ENCODE results near the gene BTF3L4.
"Not testable (repeated sequence)": the region's sequence is repeated elsewhere in the genome, so short reads cannot be mapped to it uniquely, and the experiment has no call there.

Gene BTF3L4

GRCh38 chr1:52056163-52056936 is at the start of gene BTF3L4:
TSS of gene BTF3L4 (plus strand) at chr1:52056295. CDS start at chr1:52059848, 3,553 bp downstream.
- DNase-seq (ENCODE audit: low read depth, low spot score): no peak
- H3K36me3 ChIP-seq (ENCODE audit: control insufficient read depth, insufficient read depth, low read length): peaks cover 10% of the 10 kb centered on the region; the same call in 1 of the 2 replicates
- peak within 1 kb of the TSS; percentile 92 for H3K4me3 ChIP-seq (ENCODE audit: low read length)
- no peaks in the 10 kb centered on the region for H3K4me1 ChIP-seq (ENCODE audit: control insufficient read depth, insufficient read depth, low read length)
- WGBS (ENCODE audit: insufficient coverage, insufficient read length): no CpG with 5 or more reads among the region's 54 CpGs
- H3K27ac ChIP-seq (ENCODE audit: low read length): peak within 1 kb of the TSS; percentile 32
- H3K27me3 ChIP-seq (ENCODE audit: control insufficient read depth, insufficient read depth, low read length): no peaks in the 10 kb centered on the region
- H3K9me3 ChIP-seq (ENCODE audit: control insufficient read depth, insufficient read depth, low read length): no peaks in the 10 kb centered on the region

- no peak overlapping the region for H3K27ac ChIP-seq (ENCODE audit: low read length)
- H3K9me3 ChIP-seq (ENCODE audit: control insufficient read depth, insufficient read depth, low read length): no peaks in the 10 kb centered on the region
- peaks cover 4% of the 10 kb centered on the region; the same call in 1 of the 2 replicates for H3K4me1 ChIP-seq (ENCODE audit: control insufficient read depth, insufficient read depth, low read length)
- no peaks in the 10 kb centered on the region for H3K27me3 ChIP-seq (ENCODE audit: control insufficient read depth, insufficient read depth, low read length)
- no peak for DNase-seq (ENCODE audit: low read depth, low spot score)
- H3K4me3 ChIP-seq (ENCODE audit: low read length): no peak overlapping the region
- WGBS (ENCODE audit: insufficient coverage, insufficient read length): no CpG with 5 or more reads among the region's 5 CpGs
- no peaks in the 10 kb centered on the region for H3K36me3 ChIP-seq (ENCODE audit: control insufficient read depth, insufficient read depth, low read length)
These were observed 48.7 kb upstream of the BTF3L4 start for GRCh38 chr1:52007215-52008002.

- no CpG with 5 or more reads among the region's 7 CpGs for WGBS (ENCODE audit: insufficient coverage, insufficient read length)
- Histone ChIP-seq H3K27me3 (ENCODE audit: control insufficient read depth, insufficient read depth, low read length) (no peaks in the 10 kb centered on the region), H3K36me3 (ENCODE audit: control insufficient read depth, insufficient read depth, low read length) (no peaks in the 10 kb centered on the region), H3K27ac (ENCODE audit: low read length) (no peak overlapping the region), H3K9me3 (ENCODE audit: control insufficient read depth, insufficient read depth, low read length) (no peaks in the 10 kb centered on the region), H3K4me1 (ENCODE audit: control insufficient read depth, insufficient read depth, low read length) (peaks cover 4% of the 10 kb centered on the region; the same call in 1 of the 2 replicates), H3K4me3 (ENCODE audit: low read length) (no peak overlapping the region)
- DNase-seq (ENCODE audit: low read depth, low spot score): no peak
These were observed 47.9 kb upstream of the BTF3L4 start for GRCh38 chr1:52008071-52008809.

GRCh38 chr1:52022133-52022532 is 34.0 kb upstream of the BTF3L4 start:
- WGBS (ENCODE audit: insufficient coverage, insufficient read length): no CpG with 5 or more reads among the region's 2 CpGs
- DNase-seq (ENCODE audit: low read depth, low spot score): no peak
- H3K4me3 ChIP-seq (ENCODE audit: low read length): no peak overlapping the region
- no peak overlapping the region for H3K27ac ChIP-seq (ENCODE audit: low read length)
- no peaks in the 10 kb centered on the region for H3K4me1 ChIP-seq (ENCODE audit: control insufficient read depth, insufficient read depth, low read length)
- H3K9me3 ChIP-seq (ENCODE audit: control insufficient read depth, insufficient read depth, low read length): no peaks in the 10 kb centered on the region
- peaks cover 13% of the 10 kb centered on the region; the same call in 1 of the 2 replicates for H3K36me3 ChIP-seq (ENCODE audit: control insufficient read depth, insufficient read depth, low read length)
- no peaks in the 10 kb centered on the region for H3K27me3 ChIP-seq (ENCODE audit: control insufficient read depth, insufficient read depth, low read length)

- Histone ChIP-seq H3K4me3 (ENCODE audit: low read length) (no peak overlapping the region), H3K27me3 (ENCODE audit: control insufficient read depth, insufficient read depth, low read length) (no peaks in the 10 kb centered on the region), H3K27ac (ENCODE audit: low read length) (no peak overlapping the region), H3K4me1 (ENCODE audit: control insufficient read depth, insufficient read depth, low read length) (no peaks in the 10 kb centered on the region), H3K9me3 (ENCODE audit: control insufficient read depth, insufficient read depth, low read length) (no peaks in the 10 kb centered on the region), H3K36me3 (ENCODE audit: control insufficient read depth, insufficient read depth, low read length) (peaks cover 9% of the 10 kb centered on the region; the same call in 1 of the 2 replicates)
- WGBS (ENCODE audit: insufficient coverage, insufficient read length): no CpG with 5 or more reads among the region's 2 CpGs
- DNase-seq (ENCODE audit: low read depth, low spot score): no peak
These were observed 29.8 kb upstream of the BTF3L4 start for GRCh38 chr1:52026278-52026677.

- Histone ChIP-seq H3K27me3 (ENCODE audit: control insufficient read depth, insufficient read depth, low read length) (no peaks in the 10 kb centered on the region), H3K27ac (ENCODE audit: low read length) (no peak overlapping the region), H3K4me1 (ENCODE audit: control insufficient read depth, insufficient read depth, low read length) (no peaks in the 10 kb centered on the region; the same call in 1 of the 2 replicates), H3K36me3 (ENCODE audit: control insufficient read depth, insufficient read depth, low read length) (peaks cover 6% of the 10 kb centered on the region; the same call in 1 of the 2 replicates), H3K4me3 (ENCODE audit: low read length) (no peak overlapping the region), H3K9me3 (ENCODE audit: control insufficient read depth, insufficient read depth, low read length) (no peaks in the 10 kb centered on the region)
- no peak for DNase-seq (ENCODE audit: low read depth, low spot score)
- WGBS (ENCODE audit: insufficient coverage, insufficient read length): 100% methylated on average over 1 of the region's 1 CpG
These were observed 27.8 kb upstream of the BTF3L4 start for GRCh38 chr1:52028328-52028727.

- WGBS (ENCODE audit: insufficient coverage, insufficient read length): no CpG with 5 or more reads among the region's 5 CpGs
- not testable (repeated sequence) for H3K27ac ChIP-seq (ENCODE audit: low read length); H3K36me3 ChIP-seq (ENCODE audit: control insufficient read depth, insufficient read depth, low read length); DNase-seq (ENCODE audit: low read depth, low spot score); H3K27me3 ChIP-seq (ENCODE audit: control insufficient read depth, insufficient read depth, low read length); H3K4me3 ChIP-seq (ENCODE audit: low read length); H3K9me3 ChIP-seq (ENCODE audit: control insufficient read depth, insufficient read depth, low read length); H3K4me1 ChIP-seq (ENCODE audit: control insufficient read depth, insufficient read depth, low read length)
These were observed 27.3 kb upstream of the BTF3L4 start for GRCh38 chr1:52028839-52029238.

- Histone ChIP-seq H3K27ac (ENCODE audit: low read length) (no peak overlapping the region), H3K4me1 (ENCODE audit: control insufficient read depth, insufficient read depth, low read length) (no peaks in the 10 kb centered on the region; the same call in 1 of the 2 replicates), H3K9me3 (ENCODE audit: control insufficient read depth, insufficient read depth, low read length) (no peaks in the 10 kb centered on the region), H3K4me3 (ENCODE audit: low read length) (peak overlapping the region; percentile 95; the same call in 1 of the 2 replicates), H3K27me3 (ENCODE audit: control insufficient read depth, insufficient read depth, low read length) (no peaks in the 10 kb centered on the region), H3K36me3 (ENCODE audit: control insufficient read depth, insufficient read depth, low read length) (no peaks in the 10 kb centered on the region)
- no peak for DNase-seq (ENCODE audit: low read depth, low spot score)
- WGBS (ENCODE audit: insufficient coverage, insufficient read length): no CpG with 5 or more reads among the region's 5 CpGs
These were observed 23.8 kb upstream of the BTF3L4 start for GRCh38 chr1:52032124-52032784.

GRCh38 chr1:52032785-52033131 is 23.3 kb upstream of the BTF3L4 start:
- H3K27ac ChIP-seq (ENCODE audit: low read length): no peak overlapping the region
- DNase-seq (ENCODE audit: low read depth, low spot score): no peak
- H3K4me1 ChIP-seq (ENCODE audit: control insufficient read depth, insufficient read depth, low read length): no peaks in the 10 kb centered on the region; the same call in 1 of the 2 replicates
- H3K9me3 ChIP-seq (ENCODE audit: control insufficient read depth, insufficient read depth, low read length): no peaks in the 10 kb centered on the region
- no CpG with 5 or more reads among the region's 24 CpGs for WGBS (ENCODE audit: insufficient coverage, insufficient read length)
- peak overlapping the region; percentile 95; the same call in 1 of the 2 replicates for H3K4me3 ChIP-seq (ENCODE audit: low read length)
- H3K36me3 ChIP-seq (ENCODE audit: control insufficient read depth, insufficient read depth, low read length): no peaks in the 10 kb centered on the region
- H3K27me3 ChIP-seq (ENCODE audit: control insufficient read depth, insufficient read depth, low read length): no peaks in the 10 kb centered on the region
